ENCODE results near the gene LAIR2.
"Not testable (repeated sequence)": the region's sequence is repeated elsewhere in the genome, so short reads cannot be mapped to it uniquely, and the experiment has no call there.

The LAIR2 gene

GRCh38 chr19:54484451-54484850 is 18.2 kb upstream of the LAIR2 start:
- no peak overlapping the region for H3K4me3 ChIP-seq (ENCODE audit: low read depth, low read length)
- no peak for TF ChIP-seq CTCF (IDR thresholded peaks at IDR 0.05; ENCODE audit: control insufficient read depth, extremely low read depth, insufficient read depth)
- DNase-seq (ENCODE audit: low read depth) = no peak

- TF ChIP-seq CTCF (IDR thresholded peaks at IDR 0.05; ENCODE audit: control insufficient read depth, extremely low read depth, insufficient read depth) = no peak
- no peak overlapping the region for H3K4me3 ChIP-seq (ENCODE audit: low read depth, low read length)
- no peak for DNase-seq (ENCODE audit: low read depth)
These were observed 16.8 kb upstream of the LAIR2 start for GRCh38 chr19:54485851-54486250.

DNA sequence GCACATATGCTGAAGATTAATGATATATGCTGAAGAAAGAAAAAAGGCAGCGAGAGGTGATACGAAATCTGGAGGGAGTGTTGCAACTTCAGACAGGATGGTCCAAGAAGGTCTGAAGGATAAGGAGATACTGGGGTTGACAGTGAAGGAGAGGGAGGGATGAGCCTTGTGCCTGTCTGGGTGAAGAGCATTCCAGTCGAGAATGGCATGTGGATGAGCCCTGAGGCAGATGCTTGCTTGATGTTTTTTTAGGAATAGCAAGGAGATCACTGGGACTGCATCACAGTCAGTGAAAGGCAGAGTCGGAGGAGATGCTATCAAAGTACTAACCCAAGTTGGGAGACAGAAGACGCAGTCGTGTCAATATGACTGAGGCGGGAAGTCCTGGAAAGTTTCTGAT is 13.3 kb upstream of the LAIR2 start:
- TF ChIP-seq CTCF (IDR thresholded peaks at IDR 0.05; ENCODE audit: control insufficient read depth, extremely low read depth, insufficient read depth) = no peak
- no peak for DNase-seq (ENCODE audit: low read depth)
- no peak overlapping the region for H3K4me3 ChIP-seq (ENCODE audit: low read depth, low read length)

GRCh38 chr19:54489766-54490165 is 12.9 kb upstream of the LAIR2 start:
- no peak for TF ChIP-seq CTCF (IDR thresholded peaks at IDR 0.05; ENCODE audit: control insufficient read depth, extremely low read depth, insufficient read depth)
- H3K4me3 ChIP-seq (ENCODE audit: low read depth, low read length) = no peak overlapping the region
- no peak for DNase-seq (ENCODE audit: low read depth)

- no peak for TF ChIP-seq CTCF (IDR thresholded peaks at IDR 0.05; ENCODE audit: control insufficient read depth, extremely low read depth, insufficient read depth)
- no peak for DNase-seq (ENCODE audit: low read depth)
- no peak overlapping the region for H3K4me3 ChIP-seq (ENCODE audit: low read depth, low read length)
These were observed 10.1 kb upstream of the LAIR2 start for GRCh38 chr19:54492568-54492967.

GRCh38 chr19:54493056-54493455 is 9.6 kb upstream of the LAIR2 start:
- not testable (repeated sequence) for H3K4me3 ChIP-seq (ENCODE audit: low read depth, low read length); DNase-seq (ENCODE audit: low read depth)

DNA sequence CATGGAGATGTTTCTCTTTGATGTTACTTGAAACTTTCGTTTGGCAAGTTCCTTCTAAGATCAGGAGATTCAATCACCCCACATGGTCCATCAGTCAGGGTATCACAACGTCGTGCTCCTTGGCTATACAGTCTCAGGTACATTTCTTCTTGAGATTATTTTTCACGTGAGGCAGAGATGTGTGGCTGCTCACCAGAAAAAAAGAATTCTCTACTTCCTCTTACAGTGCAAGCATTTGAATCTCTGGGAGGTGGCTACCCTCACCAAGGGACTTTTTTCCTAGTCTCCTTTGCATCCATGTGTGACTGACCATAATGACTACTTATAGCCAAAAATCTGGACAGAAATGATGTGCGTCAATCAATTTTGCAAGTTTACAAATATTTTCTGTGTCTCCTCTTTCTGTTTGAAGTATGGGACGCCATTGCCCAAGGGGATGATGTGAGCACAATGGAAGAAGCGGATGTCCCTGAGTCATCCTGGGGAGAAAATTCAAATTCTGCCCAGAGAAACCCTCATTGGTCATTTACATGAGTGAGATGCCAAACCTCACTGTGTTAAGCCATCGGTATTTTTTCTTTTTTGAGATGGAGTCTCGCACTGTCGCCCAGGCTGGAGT is 8.6 kb upstream of the LAIR2 start:
- H3K4me3 ChIP-seq (ENCODE audit: low read depth, low read length) = no peak overlapping the region
- no peak for TF ChIP-seq CTCF (IDR thresholded peaks at IDR 0.05; ENCODE audit: control insufficient read depth, extremely low read depth, insufficient read depth)
- DNase-seq (ENCODE audit: low read depth) = no peak

- not testable (repeated sequence) for DNase-seq (ENCODE audit: low read depth); H3K4me3 ChIP-seq (ENCODE audit: low read depth, low read length)
These were observed 7.3 kb upstream of the LAIR2 start for GRCh38 chr19:54495284-54495683.

GRCh38 chr19:54497747-54498450 is 4.7 kb upstream of the LAIR2 start:
- H3K4me3 ChIP-seq (ENCODE audit: low read depth, low read length); DNase-seq (ENCODE audit: low read depth): not testable (repeated sequence)

DNA sequence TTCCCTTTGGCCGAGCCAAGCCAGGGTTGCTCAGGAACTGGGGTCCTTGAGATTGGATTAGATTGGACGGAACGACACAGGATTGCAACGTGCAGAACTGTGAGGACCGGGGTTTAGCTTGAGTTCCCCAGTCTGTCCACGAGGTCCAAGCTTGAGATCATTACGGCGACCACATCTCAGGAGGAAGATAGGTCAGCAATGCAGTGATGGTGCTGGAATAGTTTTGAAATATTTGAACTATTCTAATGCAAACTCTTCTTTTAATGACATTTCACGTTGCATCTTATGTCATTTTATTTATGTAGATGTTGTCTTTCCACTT is 4.2 kb upstream of the LAIR2 start:
- not testable (repeated sequence) for DNase-seq (ENCODE audit: low read depth); H3K4me3 ChIP-seq (ENCODE audit: low read depth, low read length)

- not testable (repeated sequence) for DNase-seq (ENCODE audit: low read depth); H3K4me3 ChIP-seq (ENCODE audit: low read depth, low read length)
These were observed 2.9 kb downstream of the LAIR2 start for GRCh38 chr19:54505542-54505941.

Data from LNCaP clone FGC (cell line).